A204.1 (cell line): Measurements from ENCODE around the gene NPAS2.

ENCODE experiments used
- FAIRE-seq: peaks from 2 replicates; lab custom pipeline; 2012; peaks lifted over from hg19 to GRCh38; lab: Jason Lieb, UNC

NPAS2 gene

DNA sequence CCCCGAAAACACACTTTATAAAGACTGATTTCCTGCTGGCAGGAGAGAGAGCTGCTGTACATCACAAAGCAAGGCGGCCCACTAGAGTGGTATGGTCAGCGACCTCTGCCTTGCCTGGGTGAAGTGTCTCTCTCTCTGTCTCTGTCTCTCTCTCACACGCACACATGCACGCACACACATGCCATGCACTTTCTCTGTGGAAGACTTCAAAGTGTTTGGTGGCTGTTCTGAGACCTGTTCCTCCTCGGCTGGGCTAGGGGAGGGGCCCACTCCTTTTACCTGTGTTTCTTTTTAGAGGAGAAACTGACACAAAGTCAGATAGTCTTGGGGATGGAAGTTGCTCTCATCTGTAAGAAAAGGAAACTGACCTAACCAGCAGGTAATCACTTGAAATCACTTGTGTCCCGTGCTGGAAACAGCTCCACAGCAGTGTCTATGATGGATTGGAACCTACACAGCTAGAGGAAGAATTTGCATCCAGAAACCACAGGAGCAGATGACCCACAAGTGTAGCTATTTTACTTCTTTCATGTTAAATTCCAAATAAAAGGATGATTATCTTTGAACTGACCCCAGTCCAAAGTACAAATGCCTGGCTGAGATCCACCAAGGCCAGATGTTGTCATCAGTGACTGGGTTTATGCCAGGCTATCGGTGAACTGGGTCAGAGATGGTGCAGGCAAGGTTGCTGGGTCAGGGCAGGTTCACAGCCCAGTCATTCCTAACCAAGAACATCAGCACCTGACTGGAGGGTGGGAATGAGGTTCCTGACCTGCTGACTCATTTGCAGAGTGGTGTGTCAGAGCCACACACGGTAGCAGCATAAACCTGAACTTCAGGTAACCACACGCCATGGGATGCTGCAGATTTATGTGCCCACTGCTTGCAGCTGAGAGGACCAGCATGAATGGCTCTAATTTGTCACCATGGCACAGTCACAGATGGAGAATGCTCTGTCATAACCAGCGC is 63.0 kb downstream of the NPAS2 start:
- FAIRE-seq: no peak

- no peak for FAIRE-seq
These were observed 64.2 kb downstream of the NPAS2 start for GRCh38 chr2:100884145-100884621.

- no peak for FAIRE-seq
These were observed 66.1 kb downstream of the NPAS2 start for GRCh38 chr2:100886085-100886484.

- FAIRE-seq: no peak
These were observed 67.2 kb downstream of the NPAS2 start for GRCh38 chr2:100887039-100887578.

- FAIRE-seq: no peak
These were observed 68.0 kb downstream of the NPAS2 start for GRCh38 chr2:100887713-100888495.

DNA sequence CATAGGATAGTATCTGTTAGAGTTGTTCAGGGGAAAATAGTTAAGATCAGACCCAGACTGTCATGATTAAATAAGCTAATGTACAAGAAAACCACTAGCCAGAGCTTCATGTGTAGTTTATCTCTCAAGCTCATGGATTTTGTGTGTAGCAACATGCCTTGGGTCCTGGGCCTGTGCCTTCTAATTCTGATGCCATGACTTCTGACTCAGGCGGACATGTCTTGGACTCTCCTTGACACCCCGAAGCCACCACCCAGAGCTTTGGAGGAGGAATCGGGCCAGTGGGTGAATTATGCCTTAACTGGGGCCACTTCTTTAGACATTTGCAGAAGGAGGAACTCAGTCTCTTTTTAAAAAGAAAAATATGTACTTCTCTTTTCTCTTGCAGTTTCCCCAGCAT is 68.7 kb downstream of the NPAS2 start:
- FAIRE-seq: no peak

GRCh38 chr2:100889286-100889685 is 69.3 kb downstream of the NPAS2 start:
- FAIRE-seq: no peak

DNA sequence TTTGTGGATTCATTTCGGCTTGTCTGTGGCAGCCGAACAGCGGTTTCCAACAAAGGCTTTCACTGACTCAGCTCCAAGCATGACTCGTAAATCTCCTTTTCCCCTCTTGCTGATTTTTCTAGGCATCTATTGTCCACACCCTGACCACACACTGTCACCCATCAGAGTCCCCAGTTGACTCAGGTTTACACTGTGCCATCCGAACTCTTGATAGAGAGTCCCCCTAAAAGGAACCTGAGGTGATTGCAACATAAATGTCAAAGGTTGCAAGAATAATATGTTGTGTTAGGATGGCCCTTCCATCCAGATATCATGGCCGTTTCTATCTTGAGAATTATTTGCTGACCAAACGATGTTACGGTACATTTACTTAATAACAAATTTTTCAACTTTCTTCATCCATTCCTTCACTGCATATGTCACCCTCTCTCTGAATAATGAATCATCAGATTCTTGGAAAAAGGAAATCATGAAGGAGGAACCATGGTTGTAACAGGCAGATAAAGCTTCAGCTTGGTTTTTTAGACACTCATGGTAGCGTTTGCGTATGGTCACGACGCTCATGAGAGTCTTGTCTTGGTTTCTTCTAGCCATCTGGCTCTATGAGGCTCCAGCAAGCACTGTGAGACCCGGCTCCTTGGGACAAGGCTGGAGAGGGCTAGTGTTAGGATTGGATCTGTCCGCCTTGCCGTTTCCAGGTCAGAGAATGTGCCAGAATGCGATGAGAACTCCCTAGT is 72.1 kb downstream of the NPAS2 start:
- FAIRE-seq: no peak

- FAIRE-seq: no peak
These were observed 73.6 kb downstream of the NPAS2 start for GRCh38 chr2:100893392-100894104.

DNA sequence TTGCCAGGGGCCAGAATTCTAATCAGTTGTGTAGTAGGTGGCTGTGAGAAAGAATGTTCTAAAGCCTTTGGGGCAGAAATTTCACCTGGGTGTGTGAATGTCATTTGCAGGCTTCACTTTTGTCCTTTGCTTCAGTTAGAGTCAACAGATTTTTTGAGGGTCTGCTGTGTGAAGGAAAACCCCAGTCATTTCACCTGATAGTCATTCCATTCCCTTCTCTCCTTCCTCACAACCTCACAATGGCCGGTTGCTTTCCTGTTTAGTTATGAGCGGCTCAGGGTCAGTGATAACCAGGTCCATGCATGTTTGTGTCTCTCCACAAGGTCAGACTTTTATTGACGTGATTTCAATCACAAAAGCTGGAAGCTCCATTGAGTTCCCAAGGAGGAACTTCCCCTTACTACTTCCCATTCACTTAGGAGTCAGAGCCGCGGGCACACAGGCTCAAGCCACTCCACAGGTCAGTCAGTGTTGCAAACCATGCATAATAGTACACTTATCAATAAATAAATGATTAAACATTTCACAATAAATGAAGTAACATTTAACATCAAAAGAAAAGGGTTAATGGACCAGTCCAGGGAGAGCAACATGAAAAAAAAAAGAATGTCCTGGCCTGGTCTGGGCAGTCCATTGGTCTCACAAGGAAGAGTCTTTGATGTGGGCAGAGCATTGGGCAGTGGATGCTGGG is 74.3 kb downstream of the NPAS2 start:
- FAIRE-seq: no peak

DNA sequence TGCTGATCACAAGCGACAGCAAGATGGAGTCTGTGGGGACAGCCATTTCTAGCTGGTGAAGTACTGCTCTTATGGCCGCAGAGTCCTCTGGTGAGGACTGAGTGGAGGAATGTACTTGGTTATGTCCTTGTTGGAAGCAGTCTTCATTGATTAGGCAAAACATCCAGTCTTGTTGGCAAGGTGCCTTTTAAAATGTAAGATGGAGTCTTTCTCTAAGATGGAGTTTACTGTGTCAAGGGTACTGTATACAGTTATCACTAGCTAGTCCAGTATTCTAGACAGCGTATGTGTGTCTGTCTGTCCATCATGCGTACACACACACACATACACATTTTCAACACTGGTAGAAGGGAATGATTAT is 74.8 kb downstream of the NPAS2 start:
- FAIRE-seq: no peak

DNA sequence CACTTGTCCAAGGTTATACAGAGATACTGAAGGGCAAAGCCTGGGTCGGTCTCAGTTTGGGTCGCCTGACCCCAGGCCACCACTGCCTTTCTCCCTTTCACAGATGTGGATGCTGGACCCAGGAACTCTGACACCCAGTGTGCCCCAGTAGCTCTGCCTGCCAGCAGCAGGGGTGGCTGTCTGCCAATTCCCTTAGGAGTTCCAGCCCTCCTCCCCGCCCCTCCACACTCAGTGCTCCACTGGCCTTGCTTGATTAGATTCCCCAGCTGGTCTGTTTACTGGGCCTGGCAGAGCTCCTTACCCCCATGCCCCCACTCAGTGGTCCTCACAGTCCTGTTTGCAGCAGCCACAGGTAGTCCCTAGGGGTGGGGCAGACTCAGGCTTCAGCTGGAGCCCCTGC is 75.5 kb downstream of the NPAS2 start:
- no peak for FAIRE-seq

GRCh38 chr2:100895934-100896685 is 76.2 kb downstream of the NPAS2 start:
- no peak for FAIRE-seq

DNA sequence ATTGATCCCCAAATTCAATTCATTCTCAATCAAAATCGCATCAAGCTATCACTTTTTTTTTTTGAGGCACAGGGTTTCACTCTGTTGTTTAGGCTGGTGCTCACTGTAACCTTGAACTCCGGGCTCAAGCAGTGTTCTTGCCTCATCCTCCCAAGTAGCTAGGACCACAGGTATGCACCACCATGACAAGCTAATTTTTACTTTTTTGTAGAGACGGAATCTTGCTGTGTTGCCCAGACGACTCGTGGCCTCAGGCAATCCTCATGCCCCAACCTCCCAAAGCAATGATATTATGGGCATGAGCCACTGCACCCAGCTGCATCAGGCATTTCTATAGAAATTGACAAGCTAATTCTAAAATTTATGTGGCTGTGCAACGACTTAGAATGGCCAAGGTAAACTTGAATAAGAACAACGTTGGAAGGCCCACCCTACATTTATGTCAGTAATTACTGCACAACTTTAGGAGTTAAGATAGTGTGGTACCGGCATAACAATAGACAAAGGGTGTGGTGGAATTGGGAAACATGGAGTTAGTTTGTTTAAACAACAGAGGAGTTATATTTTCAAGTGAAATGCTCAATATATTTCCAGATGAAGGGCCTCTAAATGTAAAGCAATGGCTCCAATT is 78.2 kb downstream of the NPAS2 start:
- FAIRE-seq: no peak

DNA sequence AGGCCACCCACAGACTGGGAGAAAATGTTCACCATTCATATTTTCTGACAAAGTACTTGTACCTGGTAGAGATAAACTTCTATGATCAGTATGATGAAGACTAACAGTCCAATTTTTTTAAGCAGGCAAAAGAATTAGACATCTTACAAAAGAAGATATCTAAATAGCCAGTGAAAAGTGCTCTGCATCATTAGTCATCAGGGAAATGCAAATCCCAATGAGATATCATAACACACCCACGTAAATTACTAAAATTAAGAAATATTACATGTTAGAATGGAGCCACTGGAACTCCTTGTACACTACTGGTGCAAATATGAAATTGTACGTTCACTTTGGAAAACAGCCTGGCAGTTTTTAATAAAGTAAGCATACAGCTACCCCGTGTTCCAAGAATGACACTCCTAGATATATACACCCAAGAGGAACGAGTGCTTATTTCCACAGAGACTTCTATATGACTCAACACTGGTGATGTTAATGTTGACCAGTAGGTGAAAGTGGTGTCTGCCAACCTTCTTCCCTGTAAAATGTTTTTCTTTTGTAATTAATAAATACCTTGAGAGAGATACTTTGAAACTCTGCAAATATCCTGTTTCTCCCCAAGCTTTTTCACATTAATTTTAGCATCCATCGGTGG is 80.3 kb downstream of the NPAS2 start:
- no peak for FAIRE-seq

GRCh38 chr2:100902817-100903405 is 83.0 kb downstream of the NPAS2 start:
- no peak for FAIRE-seq

- no peak for FAIRE-seq
These were observed 83.8 kb downstream of the NPAS2 start for GRCh38 chr2:100903534-100904258.

GRCh38 chr2:100905132-100905805 is 85.3 kb downstream of the NPAS2 start:
- FAIRE-seq: no peak
